Ectodermal cell (in vitro differentiated cells): ENCODE results near the gene TMEM135.

Experiments
- H3K27ac ChIP-seq: 2 replicates; pipeline ENCODE4 v1.7.0; 2013; ENCODE audit warnings: mild to moderate bottlenecking, low read depth, low read length; ENCODE audit not compliant: insufficient read depth, poor library complexity, severe bottlenecking
- H3K27me3 ChIP-seq: 2 replicates; pipeline ENCODE4 v1.7.0; 2013; ENCODE audit warnings: mild to moderate bottlenecking, low read length; ENCODE audit not compliant: insufficient read depth, control insufficient read depth, poor library complexity, severe bottlenecking
- H3K36me3 ChIP-seq: one replicate; pipeline ENCODE4 v1.7.0; 2013; ENCODE audit warnings: low read length; ENCODE audit not compliant: control insufficient read depth, insufficient read depth
- H3K4me1 ChIP-seq: one replicate; pipeline ENCODE4 v1.7.0; 2013; ENCODE audit warnings: low read length; ENCODE audit not compliant: control insufficient read depth, insufficient read depth
- H3K4me3 ChIP-seq: 2 replicates; pipeline ENCODE4 v1.7.0; 2013; ENCODE audit warnings: low read depth, low read length, control low read depth; ENCODE audit not compliant: insufficient read depth
- H3K9me3 ChIP-seq: 2 replicates; pipeline ENCODE4 v1.7.0; 2013; ENCODE audit warnings: mild to moderate bottlenecking, low read length, moderate library complexity; ENCODE audit not compliant: control insufficient read depth
- WGBS, 2 experiments: methylation state at CpG; one replicate each; pipeline ENCODE4 v1.1.7; 2013; ENCODE audit warnings: missing lambda C conversion rate in 2 of 2; 5-methylcytosine and 5-hydroxymethylcytosine counted together

The TMEM135 gene

GRCh38 chr11:87368151-87368550 lies 330.4 kb downstream of the TMEM135 start:
- Histone ChIP-seq H3K36me3 (no peaks in the 10 kb centered on the region), H3K4me1 (peaks cover 6% of the 10 kb centered on the region), H3K27ac (no peak overlapping the region), H3K4me3 (no peak overlapping the region), H3K9me3 (no peaks in the 10 kb centered on the region), H3K27me3 (no peaks in the 10 kb centered on the region)
- WGBS, 2 experiments, result 77 to 92% methylated on average over 1 of the region's 1 CpG

- no peaks in the 10 kb centered on the region for H3K36me3 ChIP-seq
- H3K9me3 ChIP-seq, result no peaks in the 10 kb centered on the region
- H3K4me3 ChIP-seq, result no peak overlapping the region
- H3K27me3 ChIP-seq, result no peaks in the 10 kb centered on the region
- no peak overlapping the region for H3K27ac ChIP-seq
- WGBS, 2 experiments, result 62 to 66% methylated on average over 4 to 5 of the region's 5 CpGs
- H3K4me1 ChIP-seq, result peaks cover 6% of the 10 kb centered on the region
Observed at GRCh38 chr11:87368858-87369480, 331.2 kb downstream of the TMEM135 start.

- WGBS, 2 experiments, result 90 to 93% methylated on average over 4 of the region's 4 CpGs
- H3K4me3 ChIP-seq, result no peak overlapping the region
- no peaks in the 10 kb centered on the region for H3K9me3 ChIP-seq
- no peaks in the 10 kb centered on the region for H3K36me3 ChIP-seq
- H3K4me1 ChIP-seq, result peaks cover 6% of the 10 kb centered on the region
- no peaks in the 10 kb centered on the region for H3K27me3 ChIP-seq
- H3K27ac ChIP-seq, result no peak overlapping the region
Observed at GRCh38 chr11:87369888-87370287, 332.2 kb downstream of the TMEM135 start.

- Histone ChIP-seq H3K9me3 (no peaks in the 10 kb centered on the region), H3K27me3 (no peaks in the 10 kb centered on the region), H3K36me3 (no peaks in the 10 kb centered on the region), H3K4me3 (no peak overlapping the region), H3K4me1 (peaks cover 6% of the 10 kb centered on the region), H3K27ac (no peak overlapping the region)
- WGBS, 2 experiments, result 84 to 97% methylated on average over 3 of the region's 3 CpGs
Observed at GRCh38 chr11:87372065-87372464, 334.3 kb downstream of the TMEM135 start.
